HEK293 (cell line): ENCODE results near the gene TMEM164.

Experiments used
- CTCF ChIA-PET: fragments of 350-600 bp; formaldehyde crosslinking; extraction: SDS; loops from one replicate; lab custom pipeline; 2021; ENCODE audit warnings: antibody characterized with exemption; lab: Yijun Ruan, JAX
- POLR2A ChIA-PET: fragments of 300-600 bp; formaldehyde crosslinking; extraction: SDS; loops from one replicate; lab custom pipeline; 2020; ENCODE audit warnings: antibody characterized with exemption, inconsistent platforms; lab: Yijun Ruan, JAX
- H3K27ac ChIP-seq: fragments of 200-500 bp; sonication (Bioruptor generic); 2 replicates; pipeline ENCODE4 v1.5.1; 2014; ENCODE audit warnings: low read depth, low read length, control low read depth, inconsistent platforms; ENCODE audit errors: extremely low read depth
- H3K36me3 ChIP-seq, 2 experiments: fragments of 200-500 bp in 1 of 2; sonication (Bioruptor generic) in 1 of 2; 1 replicate in 1 of 2; 2 replicates in 1 of 2; pipeline ENCODE4 v1.5.1; 2014 to 2017; ENCODE audit warnings: inconsistent platforms in 2 of 2, low read length in 2 of 2; ENCODE audit not compliant: control insufficient read depth in 2 of 2, insufficient read depth in 1 of 2
- H3K4me1 ChIP-seq: fragments of 200-500 bp; sonication (Bioruptor generic); 2 replicates; pipeline ENCODE4 v1.5.1; 2014; ENCODE audit warnings: mild to moderate bottlenecking, low read length, inconsistent platforms; ENCODE audit not compliant: control insufficient read depth, insufficient read depth
- H3K4me3 ChIP-seq: 2 replicates; pipeline ENCODE4 v1.5.1; 2011; ENCODE audit warnings: low read depth, mild to moderate bottlenecking, control low read depth, low read length, moderate library complexity
- H3K9me3 ChIP-seq: fragments of 200-500 bp; sonication (Bioruptor generic); 2 replicates; pipeline ENCODE4 v1.5.1; 2014; ENCODE audit warnings: low read depth, low read length, inconsistent platforms; ENCODE audit not compliant: control insufficient read depth, insufficient read depth
- GLIS2 ChIP-seq: fragments of 450-650 bp; formaldehyde crosslinking; IDR thresholded peaks from 2 replicates; pipeline ENCODE4 v1.5.1; 2016; ENCODE audit warnings: missing biosample characterization, missing genetic modification characterization
- HOXC10 ChIP-seq: sonication (generic); formaldehyde crosslinking; IDR thresholded peaks from 2 replicates; pipeline ENCODE4 v1.8.1; 2023; ENCODE audit warnings: mild to moderate bottlenecking, missing genetic modification reagents
- HOXD13 ChIP-seq: sonication (generic); formaldehyde crosslinking; IDR thresholded peaks from 2 replicates; pipeline ENCODE4 v1.8.0; 2022; ENCODE audit warnings: missing genetic modification reagents, borderline replicate concordance
- KLF10 ChIP-seq: fragments of 450-650 bp; IDR thresholded peaks from 2 replicates; pipeline ENCODE4 v1.5.1; 2018; ENCODE audit warnings: missing biosample characterization, mild to moderate bottlenecking, missing genetic modification characterization
- PRDM4 ChIP-seq: fragments of 450-650 bp; formaldehyde crosslinking; IDR thresholded peaks from 2 replicates; pipeline ENCODE4 v1.5.1; 2017; ENCODE audit warnings: missing biosample characterization, missing genetic modification characterization
- ZBTB21 ChIP-seq: fragments of 450-650 bp; formaldehyde crosslinking; IDR thresholded peaks from 2 replicates; pipeline ENCODE4 v1.5.1; 2017; ENCODE audit warnings: missing biosample characterization, missing genetic modification characterization
- ZNF112 ChIP-seq: fragments of 450-650 bp; formaldehyde crosslinking; IDR thresholded peaks from 2 replicates; pipeline ENCODE4 v1.5.0; 2017; ENCODE audit warnings: missing biosample characterization, missing genetic modification characterization
- ZNF211 ChIP-seq: fragments of 450-650 bp; formaldehyde crosslinking; IDR thresholded peaks from 2 replicates; pipeline ENCODE4 v1.5.1; 2016; ENCODE audit warnings: low read depth, missing biosample characterization, missing genetic modification characterization
- ZNF223 ChIP-seq: fragments of 450-650 bp; formaldehyde crosslinking; IDR thresholded peaks from 2 replicates; pipeline ENCODE4 v1.5.1; 2016; ENCODE audit warnings: missing biosample characterization, missing genetic modification characterization
- ZNF266 ChIP-seq: fragments of 450-650 bp; formaldehyde crosslinking; IDR thresholded peaks from 2 replicates; pipeline ENCODE4 v1.5.1; 2016; ENCODE audit warnings: missing biosample characterization, missing genetic modification characterization, low read depth
- ZNF350 ChIP-seq: fragments of 450-650 bp; formaldehyde crosslinking; IDR thresholded peaks from 2 replicates; pipeline ENCODE4 v1.5.0; 2017; ENCODE audit warnings: missing biosample characterization, mild to moderate bottlenecking, missing genetic modification characterization
- ZNF391 ChIP-seq: fragments of 450-650 bp; formaldehyde crosslinking; IDR thresholded peaks from 2 replicates; pipeline ENCODE4 v1.5.1; 2016; ENCODE audit warnings: low read depth, missing biosample characterization, missing genetic modification characterization, borderline replicate concordance
- ZNF416 ChIP-seq: fragments of 450-650 bp; formaldehyde crosslinking; IDR thresholded peaks from 2 replicates; pipeline ENCODE4 v1.5.1; 2016; ENCODE audit warnings: missing biosample characterization, missing genetic modification characterization
- ZNF433 ChIP-seq: fragments of 450-650 bp; formaldehyde crosslinking; IDR thresholded peaks from 2 replicates; pipeline ENCODE4 v1.5.1; 2016; ENCODE audit warnings: missing biosample characterization, missing genetic modification characterization, low read depth
- ZNF521 ChIP-seq: fragments of 450-650 bp; formaldehyde crosslinking; IDR thresholded peaks from 2 replicates; pipeline ENCODE4 v1.5.1; 2017; ENCODE audit warnings: missing biosample characterization, mild to moderate bottlenecking, missing genetic modification characterization
- ZNF560 ChIP-seq: fragments of 450-650 bp; formaldehyde crosslinking; IDR thresholded peaks from 2 replicates; pipeline ENCODE4 v1.5.1; 2017; ENCODE audit warnings: missing biosample characterization, missing genetic modification characterization, borderline replicate concordance
- ZNF600 ChIP-seq: fragments of 450-650 bp; formaldehyde crosslinking; IDR thresholded peaks from 2 replicates; pipeline ENCODE4 v1.5.1; 2016; ENCODE audit warnings: missing biosample characterization, missing genetic modification characterization
- ZNF777 ChIP-seq: fragments of 450-650 bp; formaldehyde crosslinking; IDR thresholded peaks from 2 replicates; pipeline ENCODE4 v1.5.1; 2017; ENCODE audit warnings: missing biosample characterization, missing genetic modification characterization, borderline replicate concordance
- TF ChIP-seq, protein P1 (sequence below): fragments of 450-650 bp; formaldehyde crosslinking; IDR thresholded peaks from 2 replicates; pipeline ENCODE4 v1.5.0; 2017; ENCODE audit warnings: missing biosample characterization, missing genetic modification characterization, borderline replicate concordance

TMEM164 gene

GRCh38 chrX:109959356-109959871 lies 43.5 kb upstream of the TMEM164 start (continued):
- TF ChIP-seq, protein P1, sequence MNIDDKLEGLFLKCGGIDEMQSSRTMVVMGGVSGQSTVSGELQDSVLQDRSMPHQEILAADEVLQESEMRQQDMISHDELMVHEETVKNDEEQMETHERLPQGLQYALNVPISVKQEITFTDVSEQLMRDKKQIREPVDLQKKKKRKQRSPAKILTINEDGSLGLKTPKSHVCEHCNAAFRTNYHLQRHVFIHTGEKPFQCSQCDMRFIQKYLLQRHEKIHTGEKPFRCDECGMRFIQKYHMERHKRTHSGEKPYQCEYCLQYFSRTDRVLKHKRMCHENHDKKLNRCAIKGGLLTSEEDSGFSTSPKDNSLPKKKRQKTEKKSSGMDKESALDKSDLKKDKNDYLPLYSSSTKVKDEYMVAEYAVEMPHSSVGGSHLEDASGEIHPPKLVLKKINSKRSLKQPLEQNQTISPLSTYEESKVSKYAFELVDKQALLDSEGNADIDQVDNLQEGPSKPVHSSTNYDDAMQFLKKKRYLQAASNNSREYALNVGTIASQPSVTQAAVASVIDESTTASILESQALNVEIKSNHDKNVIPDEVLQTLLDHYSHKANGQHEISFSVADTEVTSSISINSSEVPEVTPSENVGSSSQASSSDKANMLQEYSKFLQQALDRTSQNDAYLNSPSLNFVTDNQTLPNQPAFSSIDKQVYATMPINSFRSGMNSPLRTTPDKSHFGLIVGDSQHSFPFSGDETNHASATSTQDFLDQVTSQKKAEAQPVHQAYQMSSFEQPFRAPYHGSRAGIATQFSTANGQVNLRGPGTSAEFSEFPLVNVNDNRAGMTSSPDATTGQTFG (tag by site-specific recombination): no peak
- TF ChIP-seq ZNF350: no peak
- TF ChIP-seq ZNF433: no peak

DNA sequence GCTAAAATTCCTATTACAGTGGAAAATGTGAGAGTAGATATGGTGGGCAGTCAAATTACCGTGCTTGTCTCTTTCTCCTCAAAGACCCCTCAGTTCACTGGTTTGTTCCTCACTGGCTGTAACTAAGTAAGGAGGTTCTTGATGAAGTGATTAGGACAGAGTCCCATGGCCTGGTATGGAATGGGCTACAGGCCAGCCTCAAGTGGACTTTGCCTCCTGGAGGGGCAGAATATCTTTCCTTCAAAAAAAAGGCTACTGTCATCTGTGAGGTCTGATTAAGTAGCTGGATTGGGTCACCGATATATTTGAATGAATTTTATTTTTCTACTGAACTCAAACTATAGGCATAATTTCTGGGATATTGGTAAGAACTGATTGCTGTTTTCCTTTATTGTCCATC lies 38.5 kb upstream of the TMEM164 start:
- Histone ChIP-seq H3K9me3 (no peaks in the 10 kb centered on the region), H3K36me3 (no peaks in the 10 kb centered on the region), H3K27ac (no peak overlapping the region), H3K4me1 (no peaks in the 10 kb centered on the region), H3K4me3 (no peak overlapping the region)
- no peak for TF ChIP-seq ZNF560 (tag by site-specific recombination)
- TF ChIP-seq PRDM4 (tag by site-specific recombination): no peak
- no peak for TF ChIP-seq ZNF223 (tag by site-specific recombination)
- TF ChIP-seq ZNF777 (tag by site-specific recombination): no peak
- no peak for TF ChIP-seq ZNF521 (tag by site-specific recombination)
- CTCF ChIA-PET: interaction anchor here (0.6 kb wide), 2 partner anchors 252 to 1696 kb away, joined by 4 to 5 read pairs; no protein-coding TSS in a partner anchor
- POLR2A ChIA-PET: no interaction called here

GRCh38 chrX:109966246-109966645 lies 36.7 kb upstream of the TMEM164 start:
- H3K9me3 ChIP-seq: no peaks in the 10 kb centered on the region
- H3K4me3 ChIP-seq: no peak overlapping the region
- ChIA-PET CTCF (interaction anchor here (0.6 kb wide), 1 partner anchor 38 kb away, joined by 3 read pairs; no protein-coding TSS in a partner anchor), POLR2A (no interaction called here)
- TF ChIP-seq ZBTB21 (tag by site-specific recombination): no peak
- no peak for TF ChIP-seq ZNF391
- no peak for TF ChIP-seq GLIS2 (tag by site-specific recombination)
- TF ChIP-seq ZNF211 (tag by site-specific recombination): no peak
- no peak for TF ChIP-seq ZNF600 (tag by site-specific recombination)
- TF ChIP-seq KLF10: no peak
- no peak for TF ChIP-seq HOXD13 (CRISPR knock-in tag)
- no peak for TF ChIP-seq ZNF416 (tag by site-specific recombination)
- no peak for TF ChIP-seq ZNF266 (tag by site-specific recombination)
- TF ChIP-seq HOXC10 (CRISPR knock-in tag): no peak
- TF ChIP-seq ZNF112 (tag by site-specific recombination): no peak
- H3K36me3 ChIP-seq: no peaks in the 10 kb centered on the region
- no peak overlapping the region for H3K27ac ChIP-seq
- no peaks in the 10 kb centered on the region for H3K4me1 ChIP-seq
